Transverse colon (tissue), 3 donors: ENCODE measurements around the gene FADS6.

Experiments used
- CTCF ChIP-seq, 5 experiments: fragments of 200-600 bp in 3 of 5; fragments of 450-650 bp in 2 of 5; sonication (generic) in 3 of 5; IDR thresholded peaks; 1 replicate in 2 of 5; 2 replicates in 3 of 5; pipeline ENCODE4 v1.5.1; 2016 to 2017; ENCODE audit warnings: antibody characterized with exemption in 5 of 5, inconsistent platforms in 3 of 5, mild to moderate bottlenecking in 2 of 5, moderate library complexity in 1 of 5
- POLR2A ChIP-seq: fragments of 450-650 bp; IDR thresholded peaks from one replicate; pipeline ENCODE4 v1.6.1; 2016; ENCODE audit warnings: antibody characterized with exemption, mild to moderate bottlenecking, moderate library complexity

DNA sequence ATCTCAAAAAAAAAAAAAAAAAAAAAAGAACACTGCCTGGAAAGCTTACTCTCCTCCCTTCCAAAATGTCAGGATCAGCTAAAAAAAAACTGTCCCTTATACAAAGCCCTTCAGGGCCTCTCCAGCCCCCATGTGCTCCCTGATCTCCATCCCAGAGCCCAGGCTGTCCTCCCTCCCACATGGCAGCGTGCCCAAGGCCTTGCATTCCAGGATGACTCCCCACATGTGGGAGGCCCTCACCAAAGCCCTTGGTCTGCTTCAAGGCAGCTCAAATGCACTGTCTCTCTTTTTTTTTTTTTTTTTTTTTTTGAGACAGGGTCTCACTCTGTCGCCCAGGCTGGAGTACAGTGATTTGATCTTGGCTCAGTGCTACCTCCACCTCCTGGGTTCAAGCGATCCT lies 22.9 kb downstream of the FADS6 start:
- TF ChIP-seq CTCF (IDR thresholded peaks at IDR 0.05): no peak
- TF ChIP-seq POLR2A: no peak
